SKM-1 (cell line): Measurements from ENCODE around the gene THY1.
"Not testable (repeated sequence)": the region's sequence is repeated elsewhere in the genome, so short reads cannot be mapped to it uniquely, and the experiment has no call there.

ENCODE experiments used
- DNase-seq: peaks from one replicate; lab custom pipeline; 2025; ENCODE audit not compliant: unreplicated experiment; lab: John Stamatoyannopoulos, UW

THY1 gene

GRCh38 chr11:119422809-119423508 lies at the start of gene THY1:
Gene THY1, minus strand, starts transcription at chr11:119423172. Its CDS starts 2,267 bp downstream, at chr11:119420905.
- no peak for DNase-seq

GRCh38 chr11:119472186-119472855 lies 49.3 kb upstream of the THY1 start:
- no peak for DNase-seq

GRCh38 chr11:119471329-119471728 lies 48.4 kb upstream of the THY1 start:
- DNase-seq = no peak

GRCh38 chr11:119470317-119471291 lies 47.6 kb upstream of the THY1 start:
- no peak for DNase-seq

- no peak for DNase-seq
Observed at GRCh38 chr11:119469506-119469905, 46.5 kb upstream of the THY1 start.

GRCh38 chr11:119468511-119468910 lies 45.5 kb upstream of the THY1 start:
- DNase-seq = no peak

- DNase-seq = no peak
Observed at GRCh38 chr11:119461229-119461963, 38.4 kb upstream of the THY1 start.

- DNase-seq = no peak
Observed at GRCh38 chr11:119460582-119460981, 37.6 kb upstream of the THY1 start.

- DNase-seq = no peak
Observed at GRCh38 chr11:119460097-119460496, 37.1 kb upstream of the THY1 start.

GRCh38 chr11:119459293-119459976 lies 36.5 kb upstream of the THY1 start:
- no peak for DNase-seq

- not testable (repeated sequence) for DNase-seq
Observed at GRCh38 chr11:119455708-119456107, 32.7 kb upstream of the THY1 start.

GRCh38 chr11:119455241-119455640 lies 32.3 kb upstream of the THY1 start:
- not testable (repeated sequence) for DNase-seq

- no peak for DNase-seq
Observed at GRCh38 chr11:119453881-119454280, 30.9 kb upstream of the THY1 start.

- no peak for DNase-seq
Observed at GRCh38 chr11:119450590-119451326, 27.8 kb upstream of the THY1 start.

GRCh38 chr11:119449498-119449897 lies 26.5 kb upstream of the THY1 start:
- no peak for DNase-seq

GRCh38 chr11:119448380-119448779 lies 25.4 kb upstream of the THY1 start:
- DNase-seq = no peak

GRCh38 chr11:119447664-119448242 lies 24.8 kb upstream of the THY1 start:
- DNase-seq = no peak

GRCh38 chr11:119446871-119447663 lies 24.1 kb upstream of the THY1 start:
- DNase-seq = no peak
